GM12873 (cell line): ENCODE data around the gene HHIPL1.

Experiments
- TF ChIP-seq, protein P1 (sequence below): IDR thresholded peaks from 2 replicates; pipeline ENCODE4 v1.5.1; 2012; ENCODE audit warnings: low read depth, mild to moderate bottlenecking, moderate library complexity, low read length, control low read depth; ENCODE audit not compliant: insufficient read depth; ENCODE audit errors: missing control alignments

HHIPL1 gene

DNA sequence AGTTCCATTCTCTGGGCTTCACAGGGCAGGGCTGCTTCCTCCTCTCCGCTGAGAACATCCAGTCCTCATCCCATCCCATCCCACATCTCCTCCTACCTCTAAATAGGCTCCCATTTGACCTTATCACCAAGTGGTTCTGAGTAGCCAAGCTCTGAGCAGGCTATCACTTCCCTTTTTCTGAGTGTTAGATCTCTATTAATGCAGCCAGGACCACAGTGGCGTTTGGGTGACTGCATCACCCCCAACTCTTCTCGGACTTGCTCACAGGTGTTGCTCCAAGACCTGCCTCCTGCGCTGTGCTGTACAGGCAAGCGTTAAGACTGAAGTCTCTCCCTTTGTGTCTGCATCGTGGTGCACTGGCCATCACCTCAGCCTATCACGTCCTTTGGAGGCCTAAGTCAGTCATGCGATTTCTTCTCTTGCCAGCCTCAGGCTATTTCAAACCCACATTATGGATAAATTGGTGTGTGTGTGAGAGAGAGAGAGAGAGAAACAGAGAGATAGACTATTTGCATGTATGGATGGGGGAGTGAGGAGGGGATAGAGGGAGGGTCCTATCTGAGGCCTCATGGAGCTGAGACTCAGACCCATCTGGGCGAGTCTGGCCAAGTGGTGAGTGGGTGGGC is 12.4 kb upstream of the HHIPL1 start:
- TF ChIP-seq, protein P1, sequence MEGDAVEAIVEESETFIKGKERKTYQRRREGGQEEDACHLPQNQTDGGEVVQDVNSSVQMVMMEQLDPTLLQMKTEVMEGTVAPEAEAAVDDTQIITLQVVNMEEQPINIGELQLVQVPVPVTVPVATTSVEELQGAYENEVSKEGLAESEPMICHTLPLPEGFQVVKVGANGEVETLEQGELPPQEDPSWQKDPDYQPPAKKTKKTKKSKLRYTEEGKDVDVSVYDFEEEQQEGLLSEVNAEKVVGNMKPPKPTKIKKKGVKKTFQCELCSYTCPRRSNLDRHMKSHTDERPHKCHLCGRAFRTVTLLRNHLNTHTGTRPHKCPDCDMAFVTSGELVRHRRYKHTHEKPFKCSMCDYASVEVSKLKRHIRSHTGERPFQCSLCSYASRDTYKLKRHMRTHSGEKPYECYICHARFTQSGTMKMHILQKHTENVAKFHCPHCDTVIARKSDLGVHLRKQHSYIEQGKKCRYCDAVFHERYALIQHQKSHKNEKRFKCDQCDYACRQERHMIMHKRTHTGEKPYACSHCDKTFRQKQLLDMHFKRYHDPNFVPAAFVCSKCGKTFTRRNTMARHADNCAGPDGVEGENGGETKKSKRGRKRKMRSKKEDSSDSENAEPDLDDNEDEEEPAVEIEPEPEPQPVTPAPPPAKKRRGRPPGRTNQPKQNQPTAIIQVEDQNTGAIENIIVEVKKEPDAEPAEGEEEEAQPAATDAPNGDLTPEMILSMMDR: no peak

DNA sequence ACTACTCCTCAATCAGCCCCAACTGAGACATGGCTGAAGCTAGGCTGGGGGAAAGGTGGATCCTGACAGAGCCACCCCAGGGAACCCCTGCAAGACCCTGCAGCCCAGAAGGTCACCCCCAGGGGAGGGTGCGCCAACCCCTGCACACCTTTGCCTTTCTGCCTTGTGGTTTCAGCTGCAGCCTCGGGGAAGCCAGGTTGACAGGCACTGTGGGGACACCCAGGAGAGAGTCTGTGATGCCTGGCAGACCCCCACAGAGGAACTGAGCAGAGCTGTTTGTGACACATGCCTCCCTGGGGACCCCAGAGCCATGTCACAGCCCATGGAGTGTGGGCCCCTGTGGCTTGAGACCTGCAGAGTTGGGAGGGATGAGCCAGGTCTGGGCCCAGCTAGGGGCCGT is 11.8 kb upstream of the HHIPL1 start:
- TF ChIP-seq, protein P1: no peak

DNA sequence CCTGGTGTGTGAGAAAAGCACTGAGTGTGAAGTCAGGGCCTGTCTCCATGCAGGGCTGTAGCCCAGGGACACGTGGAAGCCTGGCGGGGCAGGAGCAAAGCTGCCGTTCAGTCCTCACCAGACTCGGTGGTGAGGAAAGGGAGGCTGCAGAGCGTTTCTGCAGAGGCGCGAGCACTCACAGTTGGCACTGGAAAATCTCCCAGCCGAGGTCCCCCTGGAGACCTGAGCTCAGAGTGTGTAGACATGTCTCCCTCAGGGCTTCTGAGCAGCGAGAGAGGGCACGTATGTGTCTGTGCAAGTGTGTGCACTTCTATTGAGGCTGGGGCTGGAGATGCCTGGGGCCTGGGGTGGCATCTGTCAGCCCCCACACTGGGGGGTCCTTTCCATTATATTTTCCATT is 11.0 kb upstream of the HHIPL1 start:
- TF ChIP-seq, protein P1: no peak

DNA sequence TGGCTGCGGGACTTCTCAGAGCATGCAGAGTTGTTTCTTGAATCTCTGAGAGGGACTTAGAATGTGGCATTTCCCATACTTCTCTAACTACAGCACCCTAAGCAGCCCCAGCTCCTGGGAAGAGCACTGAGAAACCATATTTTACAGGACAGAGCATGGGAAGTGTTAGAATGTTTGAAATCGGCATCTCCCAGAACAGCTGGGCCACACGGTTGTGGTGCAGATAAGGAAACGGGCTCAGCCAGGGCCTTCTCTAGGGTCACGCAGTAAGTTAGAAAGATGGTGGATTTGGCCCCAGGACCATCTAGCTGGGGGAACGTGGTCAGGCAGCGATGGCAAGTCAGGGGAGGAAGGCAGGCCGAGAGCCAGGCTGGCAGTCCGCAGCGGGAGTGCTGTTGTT is 10.5 kb upstream of the HHIPL1 start:
- TF ChIP-seq, protein P1: no peak

DNA sequence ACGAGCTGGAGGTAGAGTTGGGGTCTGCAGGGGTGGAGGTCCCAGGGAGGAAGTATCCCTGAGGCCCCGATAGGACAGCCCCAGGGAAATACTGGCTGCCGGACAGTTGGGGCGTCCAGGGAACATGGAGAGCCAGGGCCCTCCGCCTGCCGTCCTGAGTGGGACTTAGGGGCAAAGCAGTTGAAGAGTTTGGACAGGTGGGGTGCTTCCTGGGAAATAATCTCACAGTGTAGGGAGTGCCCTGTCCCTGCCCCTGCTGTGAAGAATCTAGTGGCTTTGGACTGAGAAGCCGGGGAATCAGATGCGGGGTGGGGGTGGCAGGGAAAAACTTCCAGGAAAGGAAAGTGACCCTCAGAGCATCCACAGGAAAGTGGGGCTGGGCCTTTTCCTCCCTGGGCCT is 9.8 kb upstream of the HHIPL1 start:
- TF ChIP-seq, protein P1: no peak

DNA sequence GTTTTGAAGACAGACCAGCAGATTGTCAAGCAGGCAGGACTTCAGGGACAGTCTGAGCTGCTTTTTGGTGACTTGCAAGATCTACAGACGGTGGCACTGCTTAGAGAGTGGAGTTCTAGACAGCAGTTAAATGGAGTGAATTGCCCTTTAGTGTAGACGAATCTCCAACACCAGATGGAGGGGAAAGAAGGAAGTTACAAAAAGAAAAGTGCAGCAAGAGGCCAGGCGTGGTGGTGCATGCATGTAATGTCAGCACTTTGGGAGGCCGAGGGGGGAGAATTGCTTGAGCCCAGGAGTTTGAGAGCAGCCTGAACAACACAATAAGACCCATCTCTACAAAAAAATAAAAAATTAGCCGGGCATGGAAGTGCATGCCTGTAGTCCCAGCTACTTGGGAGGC is 8.4 kb upstream of the HHIPL1 start:
- TF ChIP-seq, protein P1: no peak

DNA sequence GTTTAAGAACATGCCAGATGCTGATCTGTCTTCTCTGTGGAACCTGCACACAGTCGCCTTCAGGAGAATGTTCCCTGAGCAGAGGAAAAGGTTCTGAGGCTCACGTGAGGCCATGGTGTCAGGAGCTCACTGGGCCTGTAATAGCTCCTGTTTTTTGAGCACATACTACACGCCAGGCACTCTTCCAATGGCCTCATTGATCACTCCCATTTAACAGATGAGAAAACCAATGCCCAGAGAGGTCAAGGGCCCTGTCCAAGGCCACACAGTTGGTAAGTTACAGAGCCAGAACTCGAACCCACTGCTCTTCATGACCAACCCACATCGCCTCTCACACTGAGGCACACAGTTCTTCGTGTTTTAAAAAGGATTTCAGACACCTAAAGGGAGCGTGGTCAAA is 7.3 kb upstream of the HHIPL1 start:
- TF ChIP-seq, protein P1: no peak
